Fibroblast of mammary gland (primary cell): ENCODE results near the gene AADACL2.

Experiments used
- DNase-seq: peaks from one replicate; pipeline ENCODE4 v3.0.0-alpha.2; 2010; ENCODE audit warnings: low read depth
- H3K4me3 ChIP-seq: 2 replicates; pipeline ENCODE4 v1.5.1; 2011; ENCODE audit warnings: low read depth, mild to moderate bottlenecking, low read length, moderate library complexity; ENCODE audit not compliant: control insufficient read depth
- TF ChIP-seq, protein P1 (sequence below): conservative IDR thresholded peaks from 2 replicates; pipeline ENCODE4 v1.5.1; 2011; ENCODE audit warnings: low read depth, low read length, inconsistent platforms; ENCODE audit not compliant: control insufficient read depth, insufficient read depth

AADACL2 gene

DNA sequence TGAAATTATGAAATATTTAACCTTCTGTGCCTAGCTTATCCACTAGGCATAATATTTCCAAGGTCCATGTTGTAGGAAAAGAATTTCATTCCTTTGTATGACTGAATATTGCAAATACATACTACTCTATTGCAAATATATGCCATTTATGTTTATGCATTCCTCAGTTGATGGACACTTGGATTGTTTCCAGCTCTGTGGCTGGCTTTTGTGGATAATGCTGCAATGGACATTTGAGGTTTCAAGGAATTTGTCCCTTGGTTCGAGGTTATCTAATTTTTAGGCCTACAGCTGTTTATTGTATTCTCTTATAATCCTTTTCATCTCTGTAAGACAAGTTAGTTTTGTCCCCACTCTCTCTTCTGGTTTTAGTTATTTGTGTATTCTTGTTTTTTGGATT lies 7.7 kb upstream of the AADACL2 start:
- TF ChIP-seq, protein P1, sequence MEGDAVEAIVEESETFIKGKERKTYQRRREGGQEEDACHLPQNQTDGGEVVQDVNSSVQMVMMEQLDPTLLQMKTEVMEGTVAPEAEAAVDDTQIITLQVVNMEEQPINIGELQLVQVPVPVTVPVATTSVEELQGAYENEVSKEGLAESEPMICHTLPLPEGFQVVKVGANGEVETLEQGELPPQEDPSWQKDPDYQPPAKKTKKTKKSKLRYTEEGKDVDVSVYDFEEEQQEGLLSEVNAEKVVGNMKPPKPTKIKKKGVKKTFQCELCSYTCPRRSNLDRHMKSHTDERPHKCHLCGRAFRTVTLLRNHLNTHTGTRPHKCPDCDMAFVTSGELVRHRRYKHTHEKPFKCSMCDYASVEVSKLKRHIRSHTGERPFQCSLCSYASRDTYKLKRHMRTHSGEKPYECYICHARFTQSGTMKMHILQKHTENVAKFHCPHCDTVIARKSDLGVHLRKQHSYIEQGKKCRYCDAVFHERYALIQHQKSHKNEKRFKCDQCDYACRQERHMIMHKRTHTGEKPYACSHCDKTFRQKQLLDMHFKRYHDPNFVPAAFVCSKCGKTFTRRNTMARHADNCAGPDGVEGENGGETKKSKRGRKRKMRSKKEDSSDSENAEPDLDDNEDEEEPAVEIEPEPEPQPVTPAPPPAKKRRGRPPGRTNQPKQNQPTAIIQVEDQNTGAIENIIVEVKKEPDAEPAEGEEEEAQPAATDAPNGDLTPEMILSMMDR = no peak
- DNase-seq = no peak
- H3K4me3 ChIP-seq = no peak overlapping the region

DNA sequence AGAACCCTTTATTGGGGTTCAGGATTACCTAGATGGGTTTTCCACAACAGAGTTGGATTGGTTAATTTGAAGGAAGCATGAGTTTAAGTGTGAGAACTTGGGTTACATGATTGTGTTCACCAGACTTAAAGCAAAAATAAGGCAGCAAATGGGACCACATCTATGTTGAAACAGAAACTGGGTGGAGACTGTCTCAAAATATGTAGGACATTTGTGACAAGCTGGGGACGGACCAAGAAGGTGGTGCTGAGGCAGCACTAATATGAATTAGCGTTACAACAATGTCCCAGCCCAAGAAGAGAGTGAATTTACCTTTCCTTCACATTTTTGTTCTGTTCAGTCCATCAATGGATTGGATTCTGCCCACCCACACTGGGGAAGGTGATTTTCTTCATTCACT lies 866 bp upstream of the AADACL2 start:
- DNase-seq = no peak
- TF ChIP-seq, protein P1 = no peak
- no peak overlapping the region for H3K4me3 ChIP-seq

- H3K4me3 ChIP-seq = no peak overlapping the region
- TF ChIP-seq, protein P1 = no peak
- no peak for DNase-seq
Observed at GRCh38 chr3:151740581-151740980, 6.9 kb downstream of the AADACL2 start.

DNA sequence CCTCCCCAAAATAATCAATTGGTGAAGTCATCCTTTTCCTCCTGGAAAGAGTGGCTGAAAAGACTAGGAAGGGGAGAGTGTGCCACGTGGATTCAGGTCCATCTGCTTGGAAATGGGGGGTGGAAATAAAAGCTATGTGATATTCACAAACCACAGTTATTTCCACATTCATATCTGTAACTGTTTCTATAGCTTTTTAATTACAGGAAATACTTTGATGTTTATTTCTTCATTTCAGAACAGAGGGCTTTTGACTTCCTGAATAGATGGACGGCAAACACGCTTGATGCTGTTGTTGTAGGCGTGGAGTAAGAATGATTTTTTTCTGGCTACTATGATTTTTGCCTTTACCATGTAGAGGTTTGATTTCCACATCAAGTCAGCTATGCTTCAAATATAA lies 10.1 kb downstream of the AADACL2 start:
- TF ChIP-seq, protein P1 = no peak
- no peak for DNase-seq
- no peak overlapping the region for H3K4me3 ChIP-seq

DNA sequence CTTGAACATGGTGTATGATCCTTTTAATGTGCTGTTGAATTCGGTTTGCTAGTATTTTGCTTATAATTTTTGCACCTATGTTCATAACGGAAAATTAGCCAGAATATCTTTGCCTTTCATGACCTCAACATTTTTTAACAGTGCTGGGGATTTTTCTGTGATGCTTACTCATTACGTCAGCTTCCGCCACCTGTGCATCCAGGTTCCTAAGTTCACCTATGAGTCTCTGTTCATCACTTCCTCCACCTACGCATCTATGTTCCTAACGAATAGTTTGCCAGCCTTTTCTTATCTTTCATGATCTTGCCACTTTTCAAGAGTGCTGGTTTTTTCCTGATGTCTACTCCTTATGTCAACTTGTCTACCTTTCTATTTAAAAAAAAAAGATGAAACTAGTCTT lies 16.5 kb downstream of the AADACL2 start:
- TF ChIP-seq, protein P1 = no peak
- no peak overlapping the region for H3K4me3 ChIP-seq
- DNase-seq = no peak

GRCh38 chr3:151750678-151751077 lies 17.0 kb downstream of the AADACL2 start:
- no peak for DNase-seq
- TF ChIP-seq, protein P1 = no peak
- no peak overlapping the region for H3K4me3 ChIP-seq

- DNase-seq = peak; percentile 83
- TF ChIP-seq, protein P1 = no peak
- no peak overlapping the region for H3K4me3 ChIP-seq
Observed at GRCh38 chr3:151751161-151751560, 17.4 kb downstream of the AADACL2 start.
